A549 (cell line): ENCODE measurements around the gene MTSS2. TPM values are rescaled to one million over a fixed set of nuclear protein-coding genes. Genes with fewer than 3 reads are reported as not detected.

Experiments used
- ATAC-seq, 2 experiments: fragments of 200-7000 bp in 1 of 2; fragments of >200 bp in 1 of 2; cut with Nextera tagmentation in 1 of 2; cut with Tn5 transposase in 1 of 2; 3 replicates each; pipeline versions ENCODE4 v1.8.0 to v1.9.1; 2018 to 2020; ENCODE audit warnings: mild to moderate bottlenecking in 1 of 2, moderate library complexity in 1 of 2
- CTCF ChIA-PET: fragments of 300-600 bp; sonication (Branson Sonifier 250); formaldehyde crosslinking; extraction: SDS; loops from one replicate; lab custom pipeline; 2021; ENCODE audit warnings: antibody characterized with exemption, inconsistent platforms; lab: Yijun Ruan, JAX
- POLR2A ChIA-PET: fragments of 350-600 bp; formaldehyde crosslinking; extraction: SDS; loops from one replicate; lab custom pipeline; 2021; ENCODE audit warnings: antibody characterized with exemption, inconsistent platforms; lab: Yijun Ruan, JAX
- DNase-seq, 2 experiments: peaks; one replicate each; pipeline versions ENCODE4 v3.0.0 to v3.0.0-alpha.2; 2011 to 2016; ENCODE audit warnings: low read depth in 1 of 2, low spot score in 1 of 2
- FAIRE-seq: peaks from 2 replicates; lab custom pipeline; 2011; peaks lifted over from hg19 to GRCh38; lab: Jason Lieb, UNC
- H3K27ac ChIP-seq, 2 experiments: fragments of >200 bp; sonication (Bioruptor Twin); formaldehyde crosslinking; 3 replicates each; pipeline ENCODE4 v1.5.1; 2016 to 2017
- H3K4me1 ChIP-seq: fragments of >200 bp; sonication (Bioruptor Twin); formaldehyde crosslinking; 3 replicates; pipeline ENCODE4 v1.6.1; 2016
- H3K4me2 ChIP-seq: fragments of >200 bp; sonication (Bioruptor Twin); formaldehyde crosslinking; 3 replicates; pipeline ENCODE4 v1.6.1; 2016
- H3K4me3 ChIP-seq: fragments of >200 bp; sonication (Bioruptor Twin); formaldehyde crosslinking; 3 replicates; pipeline ENCODE4 v1.5.1; 2016
- H3K9me3 ChIP-seq: fragments of >200 bp; sonication (Bioruptor Twin); formaldehyde crosslinking; 3 replicates; pipeline ENCODE4 v1.6.1; 2016
- CBX2 ChIP-seq: fragments of 200-600 bp; sonication (generic); IDR thresholded peaks from 2 replicates; pipeline ENCODE4 v1.6.1; 2016; ENCODE audit warnings: low read depth, mild to moderate bottlenecking, borderline replicate concordance
- CEBPB ChIP-seq, 2 experiments: fragments of >200 bp in 1 of 2; sonication (Bioruptor Twin) in 1 of 2; formaldehyde crosslinking in 1 of 2; IDR thresholded peaks; 2 replicates each; pipeline ENCODE4 v1.6.1; 2012 to 2016
- CHD2 ChIP-seq: fragments of 150-350 bp; IDR thresholded peaks from 2 replicates; pipeline ENCODE4 v1.6.1; 2014; ENCODE audit warnings: low read length; ENCODE audit not compliant: partially characterized antibody
- CHD4 ChIP-seq: fragments of 200-600 bp; sonication (generic); IDR thresholded peaks from 2 replicates; pipeline ENCODE4 v1.6.1; 2016; ENCODE audit warnings: antibody characterized with exemption, mild to moderate bottlenecking, borderline replicate concordance
- CTCF ChIP-seq: fragments of >200 bp; sonication (Bioruptor Twin); formaldehyde crosslinking; IDR thresholded peaks from 3 replicates; pipeline ENCODE4 v1.5.1; 2016
- ESRRA ChIP-seq: fragments of 150-350 bp; IDR thresholded peaks from 2 replicates; pipeline ENCODE4 v1.6.1; 2014; ENCODE audit warnings: mild to moderate bottlenecking, low read length, borderline replicate concordance
- FOXS1 ChIP-seq: fragments of 250-450 bp; sonication (Bioruptor Pico); IDR thresholded peaks from 2 replicates; pipeline ENCODE4 v1.5.0; 2020; ENCODE audit warnings: mild to moderate bottlenecking, moderate library complexity
- HOXB13 ChIP-seq: fragments of 250-450 bp; sonication (Bioruptor Pico); IDR thresholded peaks from 2 replicates; pipeline ENCODE4 v1.5.0; 2020; ENCODE audit warnings: low read depth, mild to moderate bottlenecking, moderate library complexity
- HOXB5 ChIP-seq: fragments of 250-450 bp; sonication (Bioruptor Pico); IDR thresholded peaks from 2 replicates; pipeline ENCODE4 v1.5.0; 2020; ENCODE audit warnings: mild to moderate bottlenecking, moderate library complexity
- JUN ChIP-seq, 2 experiments: fragments of >200 bp; sonication (Bioruptor Twin); formaldehyde crosslinking; IDR thresholded peaks; 2 replicates in 1 of 2; 3 replicates in 1 of 2; pipeline ENCODE4 v1.6.1; 2016 to 2017
- JUNB ChIP-seq: fragments of >200 bp; sonication (Bioruptor Twin); formaldehyde crosslinking; IDR thresholded peaks from 2 replicates; pipeline ENCODE4 v1.6.1; 2016
- MAFK ChIP-seq: fragments of 450-650 bp; IDR thresholded peaks from 2 replicates; pipeline ENCODE4 v1.6.1; 2014; ENCODE audit not compliant: partially characterized antibody
- MAZ ChIP-seq: fragments of 150-350 bp; IDR thresholded peaks from 2 replicates; pipeline ENCODE4 v1.6.1; 2014; ENCODE audit warnings: antibody characterized with exemption, low read depth, low read length, borderline replicate concordance
- MYC ChIP-seq: IDR thresholded peaks from 2 replicates; pipeline ENCODE4 v1.6.1; 2012; ENCODE audit warnings: mild to moderate bottlenecking, inconsistent platforms, low read length, improper control_type of control experiment, borderline replicate concordance
- PBX3 ChIP-seq: IDR thresholded peaks from 2 replicates; pipeline ENCODE4 v1.6.1; 2012
- RFX5 ChIP-seq: fragments of 450-650 bp; IDR thresholded peaks from 2 replicates; pipeline ENCODE4 v1.7.1; 2014; ENCODE audit warnings: antibody characterized with exemption, mild to moderate bottlenecking, moderate library complexity
- RNF2 ChIP-seq: fragments of 200-600 bp; sonication (generic); IDR thresholded peaks from 2 replicates; pipeline ENCODE4 v1.6.1; 2016; ENCODE audit warnings: low read depth, mild to moderate bottlenecking, antibody characterized with exemption, moderate library complexity, borderline replicate concordance
- SMC3 ChIP-seq: fragments of >200 bp; sonication (Bioruptor Twin); formaldehyde crosslinking; IDR thresholded peaks from 3 replicates; pipeline ENCODE4 v1.6.1; 2018; ENCODE audit warnings: inconsistent platforms
- TP53 ChIP-seq: fragments of 250-450 bp; sonication (Bioruptor Pico); IDR thresholded peaks from 2 replicates; pipeline ENCODE4 v1.5.0; 2021; ENCODE audit warnings: mild to moderate bottlenecking, moderate library complexity
- ZFP36 ChIP-seq: fragments of 450-650 bp; IDR thresholded peaks from 2 replicates; pipeline ENCODE4 v1.6.1; 2014; ENCODE audit warnings: borderline replicate concordance; ENCODE audit not compliant: partially characterized antibody
- ZNF302 ChIP-seq: fragments of 250-450 bp; sonication (Bioruptor Pico); IDR thresholded peaks from 2 replicates; pipeline ENCODE4 v1.9.0; 2021; ENCODE audit warnings: inconsistent platforms, mild to moderate bottlenecking, moderate library complexity
- WGBS: methylation state at CpG from one replicate; pipeline ENCODE4 v1.1.6; 2017; ENCODE audit errors: missing lambda C conversion rate; 5-methylcytosine and 5-hydroxymethylcytosine counted together
- polyA plus RNA-seq, 4 experiments: library from polyadenylated mRNA; depleted of rRNA in 3 of 4; stranded (reverse); fragments of >200 nt; fragmentation: RNase III in 1 of 4; extraction: RNeasy Plus Mini Kit Qiagen cat#74134 plus additional on column Dnase treatment in 1 of 4; gene quantifications; 2 replicates in 3 of 4; 3 replicates in 1 of 4; pipeline ENCODE4 v1.2.3, GENCODE V29; 2011 to 2017
- TF ChIP-seq, protein P1 (sequence below): IDR thresholded peaks from 2 replicates; pipeline ENCODE4 v1.6.1; 2012
- TF ChIP-seq, protein P2 (sequence below): fragments of 150-350 bp; IDR thresholded peaks from 2 replicates; pipeline ENCODE4 v1.6.1; 2014; ENCODE audit warnings: low read depth, mild to moderate bottlenecking, low read length

The MTSS2 gene
- polyA plus RNA-seq, 2 of the 4 experiments (the other 2 are of a cell fraction) = 13.1 to 27.1 TPM

DNA sequence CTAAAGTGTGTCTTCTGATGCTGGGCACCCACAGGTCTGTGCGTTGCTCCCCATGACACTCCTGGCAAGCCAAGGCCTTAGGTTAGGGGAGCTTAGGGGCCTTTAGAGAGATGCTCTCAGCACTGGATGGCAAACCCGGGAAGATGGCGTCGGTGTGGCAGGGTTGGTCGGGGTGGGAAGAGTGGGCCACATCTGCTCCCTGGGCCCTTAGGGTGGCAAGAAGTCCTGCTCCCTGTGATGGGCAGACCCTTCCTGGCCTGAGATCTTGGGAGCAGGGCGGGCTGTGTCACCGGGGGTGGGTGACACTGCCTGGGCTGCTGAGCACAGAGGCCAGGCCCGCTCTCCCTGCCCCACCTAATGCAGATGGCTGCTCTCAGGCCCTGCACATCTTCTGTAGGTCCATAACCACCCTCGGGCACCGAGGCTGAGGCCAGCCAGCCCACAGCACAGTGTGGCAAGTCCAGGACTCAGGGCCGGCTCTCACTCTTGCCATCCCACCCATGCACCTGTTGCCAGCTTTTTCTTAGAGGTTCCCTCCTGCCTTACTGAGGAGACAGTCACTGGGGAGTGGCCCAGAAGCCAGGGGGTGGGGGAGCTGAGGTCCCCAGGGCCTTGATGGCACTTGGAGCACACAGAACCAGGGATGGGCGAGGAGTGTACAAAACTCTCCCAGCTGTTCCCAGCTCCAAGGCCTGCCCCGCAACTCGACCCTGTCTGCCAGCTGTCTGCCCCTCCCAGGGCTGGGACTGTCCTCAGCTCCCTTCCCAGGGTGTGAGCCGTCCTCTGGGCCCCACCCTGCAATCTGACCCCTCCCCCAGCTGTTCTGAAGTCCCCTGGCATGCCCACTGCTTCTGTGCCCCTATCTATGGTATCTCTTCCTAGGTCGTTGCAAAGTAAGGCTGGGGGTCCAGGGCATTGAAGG, 4.4 kb upstream of the MTSS2 start:
- no peak for ATAC-seq
- Histone ChIP-seq H3K27ac (peak overlapping the region; percentile 97 to 100), H3K4me2 (peak overlapping the region; percentile 21; the same call in 1 of the 3 replicates), H3K9me3 (no peaks in the 10 kb centered on the region), H3K4me1 (peaks cover 88% of the 10 kb centered on the region), H3K4me3 (no peak overlapping the region)
- CTCF ChIA-PET = interaction anchor here (1.0 to 23.4 kb wide), 5 partner anchors 11 to 82 kb away, joined by 3 to 463 read pairs (median 26); no protein-coding TSS in a partner anchor
- no peak for TF ChIP-seq RFX5
- no peak for FAIRE-seq
- POLR2A ChIA-PET = no interaction called here
- 83% methylated on average over 15 of the region's 16 CpGs for WGBS
- DNase-seq = no peak

- Histone ChIP-seq H3K27ac (peak overlapping the region; percentile 97 to 100; a peak in 4 of 6 replicates), H3K4me2 (no peak overlapping the region), H3K4me3 (no peak overlapping the region), H3K4me1 (peaks cover 85% of the 10 kb centered on the region), H3K9me3 (no peaks in the 10 kb centered on the region)
- DNase-seq (no peak), ATAC-seq (no peak), FAIRE-seq (no peak)
- POLR2A ChIA-PET = interaction anchor here (1.5 kb wide), 1 partner anchor 57 kb away, joined by 3 read pairs; no protein-coding TSS in a partner anchor
- TF ChIP-seq ZFP36 = no peak
- TF ChIP-seq, protein P1, sequence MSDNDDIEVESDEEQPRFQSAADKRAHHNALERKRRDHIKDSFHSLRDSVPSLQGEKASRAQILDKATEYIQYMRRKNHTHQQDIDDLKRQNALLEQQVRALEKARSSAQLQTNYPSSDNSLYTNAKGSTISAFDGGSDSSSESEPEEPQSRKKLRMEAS = no peak
- no peak for TF ChIP-seq TP53 (CRISPR knock-in tag)
- no peak for TF ChIP-seq SMC3
- TF ChIP-seq PBX3 = no peak
- no peak for TF ChIP-seq ZNF302
- no peak for TF ChIP-seq MYC
- no peak for TF ChIP-seq CHD4
- TF ChIP-seq JUNB = no peak
- no peak for TF ChIP-seq RNF2
- WGBS = 89% methylated on average over 16 of the region's 22 CpGs
- CTCF ChIA-PET = interaction anchor here (1.0 to 23.4 kb wide), 6 partner anchors 10 to 82 kb away, joined by 3 to 463 read pairs (median 20); no protein-coding TSS in a partner anchor
These were observed 3.4 kb upstream of the MTSS2 start for GRCh38 chr16:70689035-70689969.

GRCh38 chr16:70688246-70688742, 2.4 kb upstream of the MTSS2 start:
- ATAC-seq (no peak), FAIRE-seq (no peak), DNase-seq (no peak)
- CTCF ChIA-PET = interaction anchor here (1.4 to 23.4 kb wide), 7 partner anchors 9 to 83 kb away, joined by 3 to 463 read pairs (median 10); no protein-coding TSS in a partner anchor
- Histone ChIP-seq H3K27ac (peak overlapping the region; percentile 36 to 97; a peak in 4 of 6 replicates), H3K4me3 (no peak overlapping the region), H3K4me1 (peaks cover 84% of the 10 kb centered on the region), H3K4me2 (no peak overlapping the region), H3K9me3 (no peaks in the 10 kb centered on the region)
- POLR2A ChIA-PET = interaction anchor here (1.5 kb wide), 1 partner anchor 58 kb away, joined by 3 read pairs; no protein-coding TSS in a partner anchor
- WGBS = 88% methylated on average over 8 of the region's 8 CpGs
- TF ChIP-seq HOXB13 (CRISPR knock-in tag) (no peak), MAZ (no peak), CTCF (no peak), ESRRA (no peak), FOXS1 (CRISPR knock-in tag) (no peak), MAFK (no peak), HOXB5 (no peak), JUN (IDR thresholded peaks at IDR 0.05) (no peak), RFX5 (no peak), CBX2 (no peak), ZNF302 (no peak), CEBPB (IDR thresholded peaks at IDR 0.05) (no peak), CHD2 (no peak)
- TF ChIP-seq, protein P2, sequence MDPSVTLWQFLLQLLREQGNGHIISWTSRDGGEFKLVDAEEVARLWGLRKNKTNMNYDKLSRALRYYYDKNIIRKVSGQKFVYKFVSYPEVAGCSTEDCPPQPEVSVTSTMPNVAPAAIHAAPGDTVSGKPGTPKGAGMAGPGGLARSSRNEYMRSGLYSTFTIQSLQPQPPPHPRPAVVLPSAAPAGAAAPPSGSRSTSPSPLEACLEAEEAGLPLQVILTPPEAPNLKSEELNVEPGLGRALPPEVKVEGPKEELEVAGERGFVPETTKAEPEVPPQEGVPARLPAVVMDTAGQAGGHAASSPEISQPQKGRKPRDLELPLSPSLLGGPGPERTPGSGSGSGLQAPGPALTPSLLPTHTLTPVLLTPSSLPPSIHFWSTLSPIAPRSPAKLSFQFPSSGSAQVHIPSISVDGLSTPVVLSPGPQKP = no peak
